Gastroesophageal sphincter (tissue), 2 donors: ENCODE measurements around the gene ZNF296.
"Not testable (repeated sequence)": the region's sequence is repeated elsewhere in the genome, so short reads cannot be mapped to it uniquely, and the experiment has no call there.

Experiments used
- EP300 ChIP-seq: sonication (generic); formaldehyde crosslinking; IDR thresholded peaks from one replicate; pipeline ENCODE4 v1.6.1; 2017; ENCODE audit warnings: antibody characterized with exemption, mild to moderate bottlenecking
- POLR2A ChIP-seq, 2 donors: fragments of 450-650 bp; IDR thresholded peaks; one replicate each; pipeline ENCODE4 v1.6.1; 2017; ENCODE audit warnings: antibody characterized with exemption in 2 of 2, mild to moderate bottlenecking in 2 of 2, moderate library complexity in 1 of 2

GRCh38 chr19:45118591-45119355 is 42.5 kb upstream of the ZNF296 start:
- not testable (repeated sequence) for TF ChIP-seq POLR2A (IDR thresholded peaks at IDR 0.05); EP300
